WI38 (cell line): ENCODE results near the gene TEAD2.

Experiments
- H3K4me3 ChIP-seq: 2 replicates; pipeline ENCODE4 v1.5.1; 2011; ENCODE audit warnings: low read depth, mild to moderate bottlenecking, control low read depth, low read length
- TF ChIP-seq, protein P1 (sequence below): IDR thresholded peaks from 2 replicates; pipeline ENCODE4 v1.5.1; 2012; ENCODE audit warnings: low read depth, mild to moderate bottlenecking, control low read depth, low read length

TEAD2 gene

GRCh38 chr19:49359851-49360820 is 2.1 kb downstream of the TEAD2 start:
- TF ChIP-seq, protein P1, sequence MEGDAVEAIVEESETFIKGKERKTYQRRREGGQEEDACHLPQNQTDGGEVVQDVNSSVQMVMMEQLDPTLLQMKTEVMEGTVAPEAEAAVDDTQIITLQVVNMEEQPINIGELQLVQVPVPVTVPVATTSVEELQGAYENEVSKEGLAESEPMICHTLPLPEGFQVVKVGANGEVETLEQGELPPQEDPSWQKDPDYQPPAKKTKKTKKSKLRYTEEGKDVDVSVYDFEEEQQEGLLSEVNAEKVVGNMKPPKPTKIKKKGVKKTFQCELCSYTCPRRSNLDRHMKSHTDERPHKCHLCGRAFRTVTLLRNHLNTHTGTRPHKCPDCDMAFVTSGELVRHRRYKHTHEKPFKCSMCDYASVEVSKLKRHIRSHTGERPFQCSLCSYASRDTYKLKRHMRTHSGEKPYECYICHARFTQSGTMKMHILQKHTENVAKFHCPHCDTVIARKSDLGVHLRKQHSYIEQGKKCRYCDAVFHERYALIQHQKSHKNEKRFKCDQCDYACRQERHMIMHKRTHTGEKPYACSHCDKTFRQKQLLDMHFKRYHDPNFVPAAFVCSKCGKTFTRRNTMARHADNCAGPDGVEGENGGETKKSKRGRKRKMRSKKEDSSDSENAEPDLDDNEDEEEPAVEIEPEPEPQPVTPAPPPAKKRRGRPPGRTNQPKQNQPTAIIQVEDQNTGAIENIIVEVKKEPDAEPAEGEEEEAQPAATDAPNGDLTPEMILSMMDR: no peak
- H3K4me3 ChIP-seq: peak overlapping the region; percentile 93; the same call in 1 of the 2 replicates

- TF ChIP-seq, protein P1: no peak
- H3K4me3 ChIP-seq: no peak overlapping the region
Observed at GRCh38 chr19:49357186-49357585, 5.0 kb downstream of the TEAD2 start.

GRCh38 chr19:49356382-49356781 is 5.8 kb downstream of the TEAD2 start:
- H3K4me3 ChIP-seq: no peak overlapping the region
- TF ChIP-seq, protein P1: no peak

DNA sequence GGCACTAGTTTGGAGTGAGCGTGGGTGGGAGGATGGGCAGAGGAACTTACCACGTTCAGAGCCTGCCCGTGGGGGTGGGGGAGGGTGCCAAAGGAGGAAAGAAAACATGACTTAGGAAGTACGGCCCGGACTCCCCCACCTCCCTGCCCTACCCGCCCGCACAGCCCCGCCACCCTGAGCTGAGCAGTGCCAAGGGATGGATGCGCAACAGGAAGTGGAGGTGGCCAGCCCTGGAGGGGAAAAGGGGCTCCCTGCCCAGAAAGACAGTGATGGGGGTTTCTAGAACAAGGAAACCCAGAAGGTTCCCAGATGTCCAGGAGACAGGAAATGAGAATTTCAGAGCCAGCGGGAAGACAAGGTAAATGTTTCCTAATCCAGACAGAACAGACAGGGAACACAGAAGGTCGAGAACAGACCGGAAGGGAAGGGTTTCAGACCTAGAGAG is 6.3 kb downstream of the TEAD2 start:
- no peak overlapping the region for H3K4me3 ChIP-seq
- TF ChIP-seq, protein P1: no peak

DNA sequence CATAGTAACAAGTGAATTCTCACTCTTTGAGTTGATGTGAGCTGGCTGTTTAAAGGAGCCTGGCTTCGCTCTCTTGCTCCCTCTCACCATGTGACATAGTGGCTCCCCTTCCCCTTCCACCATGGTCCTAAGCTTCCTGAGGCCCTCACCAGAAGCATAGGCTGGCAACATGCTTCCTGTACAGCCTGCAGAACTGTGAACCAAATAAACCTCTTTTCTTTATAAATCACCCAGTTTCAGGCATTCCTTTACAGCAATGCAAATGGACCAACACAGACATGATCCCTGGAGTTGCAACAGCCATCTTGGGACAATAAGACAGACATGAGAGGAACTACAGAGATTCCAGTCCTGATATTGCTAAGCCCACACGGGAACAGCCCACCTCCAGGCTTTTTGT is 12.6 kb downstream of the TEAD2 start:
- H3K4me3 ChIP-seq: no peak overlapping the region
- TF ChIP-seq, protein P1: no peak

DNA sequence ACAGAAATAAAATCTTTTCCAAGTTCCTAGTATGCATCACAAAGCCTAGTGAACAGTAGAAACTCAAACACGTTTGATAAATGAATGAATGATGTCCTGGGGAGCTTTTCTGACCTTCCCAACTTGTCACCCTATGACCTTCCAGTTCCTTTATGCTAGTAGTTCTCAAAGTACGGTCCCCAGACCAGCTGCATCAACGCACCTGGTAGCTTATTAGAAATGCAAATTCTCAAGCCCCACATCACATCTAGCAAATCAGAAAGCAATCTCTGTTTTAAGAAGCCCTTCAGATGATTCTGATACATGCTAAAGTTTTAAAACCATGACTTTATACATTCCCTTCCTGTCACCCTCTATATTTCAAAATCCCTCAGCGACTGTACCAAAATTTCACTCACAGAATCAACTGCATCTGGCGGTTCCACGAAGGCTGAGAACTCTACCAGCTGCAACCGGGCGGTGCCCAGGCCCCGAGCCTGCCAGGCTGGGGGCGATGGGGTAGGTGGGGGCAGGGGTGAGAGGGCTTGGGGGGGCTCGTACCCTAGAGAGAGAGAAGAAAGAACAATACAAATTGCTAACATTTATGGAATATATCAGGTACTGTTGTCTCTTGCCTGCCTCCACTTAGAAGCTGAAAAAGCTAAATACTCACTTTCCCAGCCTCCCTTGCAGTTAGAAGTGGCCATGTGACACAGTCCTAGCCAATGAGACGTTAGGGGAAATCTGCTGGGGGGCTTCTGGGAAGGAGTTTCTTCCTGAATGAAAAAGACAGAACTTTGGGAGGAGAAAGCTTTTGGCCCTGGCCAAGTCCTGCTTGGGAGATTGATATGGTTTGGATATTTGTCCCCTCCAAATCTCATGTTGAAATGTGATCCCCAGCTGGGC is 13.7 kb downstream of the TEAD2 start:
- TF ChIP-seq, protein P1: no peak
- no peak overlapping the region for H3K4me3 ChIP-seq
